22Rv1 (cell line): ENCODE data around the gene TEX11.
"Not testable (repeated sequence)": the region's sequence is repeated elsewhere in the genome, so short reads cannot be mapped to it uniquely, and the experiment has no call there.

ENCODE experiments used
- H3K27ac ChIP-seq: fragments of 450-650 bp; 2 replicates; pipeline ENCODE4 v1.5.1; 2017
- CTCF ChIP-seq: fragments of 450-650 bp; IDR thresholded peaks from 2 replicates; pipeline ENCODE4 v1.5.1; 2017; ENCODE audit warnings: mild to moderate bottlenecking
- ZFX ChIP-seq: fragments of 450-650 bp; IDR thresholded peaks from 2 replicates; pipeline ENCODE4 v1.6.1; 2017; ENCODE audit warnings: antibody characterized with exemption, borderline replicate concordance

Gene TEX11

GRCh38 chrX:70635227-70635626, 273.3 kb downstream of the TEX11 start:
- TF ChIP-seq CTCF = no peak
- TF ChIP-seq ZFX = no peak
- no peak overlapping the region for H3K27ac ChIP-seq

- no peak overlapping the region for H3K27ac ChIP-seq
- TF ChIP-seq CTCF = no peak
- TF ChIP-seq ZFX = no peak
Observed at GRCh38 chrX:70621743-70622142, 286.8 kb downstream of the TEX11 start.

- no peak overlapping the region for H3K27ac ChIP-seq
- TF ChIP-seq CTCF = no peak
Observed at GRCh38 chrX:70618467-70618866, 290.0 kb downstream of the TEX11 start.

- H3K27ac ChIP-seq = no peak overlapping the region
- TF ChIP-seq CTCF (no peak), ZFX (no peak)
Observed at GRCh38 chrX:70613295-70613694, 295.2 kb downstream of the TEX11 start.

DNA sequence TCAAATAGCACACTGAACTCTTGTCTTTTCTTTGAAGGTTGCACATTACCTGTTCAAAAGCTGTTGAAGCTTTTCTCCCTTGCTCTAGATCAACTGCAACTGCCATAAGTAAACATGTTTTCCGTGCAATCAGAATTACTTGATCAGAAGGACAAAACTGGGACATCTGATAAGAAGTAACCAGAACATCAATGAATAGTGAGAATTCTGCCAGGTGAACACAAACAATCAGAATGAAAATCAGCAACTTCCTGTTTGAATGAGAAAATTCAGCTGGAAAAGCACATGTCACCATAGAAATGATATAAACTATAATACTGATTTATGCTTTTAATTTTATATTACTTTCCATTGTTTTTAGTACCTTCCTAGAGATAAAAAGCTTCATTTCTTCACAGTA, 303.2 kb downstream of the TEX11 start:
- no peak for TF ChIP-seq CTCF
- no peak for TF ChIP-seq ZFX
- no peak overlapping the region for H3K27ac ChIP-seq

GRCh38 chrX:70592091-70592490, 316.4 kb downstream of the TEX11 start:
- TF ChIP-seq CTCF (no peak), ZFX (no peak)
- H3K27ac ChIP-seq = no peak overlapping the region

DNA sequence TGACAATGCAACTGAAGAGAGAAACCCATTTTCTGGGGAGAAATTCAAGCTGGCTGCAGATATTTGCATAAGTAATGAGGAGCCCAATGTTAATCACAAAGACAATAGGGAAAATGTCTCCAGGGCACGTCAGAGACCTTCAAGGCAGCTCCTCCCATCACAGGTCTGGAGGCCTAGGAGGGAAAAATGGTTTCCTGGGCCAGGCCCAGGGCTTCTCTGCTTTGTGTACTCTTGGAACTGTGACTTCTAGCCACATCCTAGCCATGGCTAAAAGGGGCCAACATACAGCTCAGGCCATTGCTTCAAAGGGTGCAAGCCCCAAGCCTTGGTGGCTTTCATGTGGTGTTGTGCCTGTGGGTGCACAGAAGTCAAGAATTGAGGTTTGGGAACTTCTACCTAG, 321.4 kb downstream of the TEX11 start:
- not testable (repeated sequence) for H3K27ac ChIP-seq

GRCh38 chrX:70577442-70577841, 331.1 kb downstream of the TEX11 start:
- no peak for TF ChIP-seq ZFX
- no peak for TF ChIP-seq CTCF
- no peak overlapping the region for H3K27ac ChIP-seq

DNA sequence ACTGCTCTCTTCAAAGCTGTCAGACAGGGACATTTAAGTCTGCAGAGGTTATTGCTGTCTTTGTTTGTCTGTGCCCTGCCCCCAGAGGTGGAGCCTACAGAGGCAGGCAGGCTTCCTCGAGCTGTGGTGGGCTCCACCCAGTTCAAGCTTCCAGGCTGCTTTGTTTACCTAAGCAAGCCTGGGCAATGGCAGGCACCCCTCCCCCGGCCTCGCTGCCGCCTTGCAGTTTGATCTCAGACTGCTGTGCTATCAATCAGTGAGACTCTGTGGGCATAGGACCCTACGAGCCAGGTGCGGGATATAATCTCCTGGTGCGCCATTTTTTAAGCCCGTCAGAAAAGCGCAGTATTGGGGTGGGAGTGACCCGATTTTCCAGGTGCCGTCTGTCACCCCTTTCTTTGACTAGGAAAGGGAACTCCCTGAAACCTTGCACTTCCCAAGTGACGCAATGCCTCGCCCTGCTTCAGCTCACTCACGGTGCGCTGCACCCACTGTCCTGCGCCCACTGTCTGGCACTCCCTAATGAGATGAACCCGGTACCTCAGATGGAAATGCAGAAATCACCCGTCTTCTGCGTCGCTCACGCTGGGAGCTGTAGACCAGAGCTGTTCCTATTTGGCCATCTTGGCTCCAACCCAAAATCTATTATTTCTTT, 338.5 kb downstream of the TEX11 start:
- H3K27ac ChIP-seq = not testable (repeated sequence)
